Activated naive CD8-positive, alpha-beta T cell treated with anti-CD3 and anti-CD28 coated beads for 36 hours (primary cell): ENCODE results near the gene OR14J1. TPM values are rescaled to one million over a fixed set of nuclear protein-coding genes. Genes with fewer than 3 reads are reported as not detected.

Experiments
- DNase-seq: peaks from one replicate; pipeline ENCODE4 v3.0.0; 2021
- H3K27ac Mint-ChIP-seq: one replicate; pipeline ENCODE4 v1.8.0; 2022; ENCODE audit warnings: mild to moderate bottlenecking, moderate library complexity, mixed read lengths
- H3K27me3 Mint-ChIP-seq: one replicate; pipeline ENCODE4 v1.8.0; 2022; ENCODE audit warnings: mild to moderate bottlenecking, mixed read lengths
- H3K36me3 Mint-ChIP-seq: one replicate; pipeline ENCODE4 v1.8.0; 2021; ENCODE audit warnings: mild to moderate bottlenecking, mixed read lengths
- H3K4me1 Mint-ChIP-seq: one replicate; pipeline ENCODE4 v1.8.0; 2021; ENCODE audit warnings: mixed read lengths
- H3K4me3 Mint-ChIP-seq: one replicate; pipeline ENCODE4 v1.8.0; 2022; ENCODE audit warnings: mild to moderate bottlenecking, moderate library complexity, mixed read lengths
- H3K9me3 Mint-ChIP-seq: one replicate; pipeline ENCODE4 v1.8.0; 2022; ENCODE audit warnings: mixed read lengths
- total RNA-seq, 2 experiments: library from RNA; stranded (reverse); gene quantifications; one replicate each; pipeline ENCODE4 v1.2.3, GENCODE V29; 2021

Gene OR14J1
- total RNA-seq, 2 experiments from 2014 or later, result not detected

DNA sequence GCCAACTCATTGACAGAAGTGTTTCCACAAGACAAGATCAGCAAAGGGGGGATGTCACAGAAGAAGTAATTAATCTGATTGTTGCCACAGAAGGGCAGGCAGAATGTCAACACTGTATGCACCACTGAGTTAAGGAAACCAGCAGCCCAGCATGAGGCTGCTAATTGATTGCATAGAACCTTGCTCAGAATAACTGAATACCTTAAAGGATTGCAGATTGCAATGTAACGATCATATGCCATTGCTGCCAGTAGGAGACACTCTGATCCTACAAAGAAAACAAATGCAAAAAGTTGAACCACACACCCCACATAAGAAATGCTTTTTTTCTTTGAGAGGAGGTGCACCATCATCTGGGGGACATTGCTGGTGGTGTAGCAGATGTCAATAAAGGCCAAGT is 54.1 kb downstream of the OR14J1 start:
- H3K4me1 Mint-ChIP-seq, result no peaks in the 10 kb centered on the region
- DNase-seq, result no peak
- no peak overlapping the region for H3K4me3 Mint-ChIP-seq
- H3K27ac Mint-ChIP-seq, result no peak overlapping the region
- peaks cover 47% of the 10 kb centered on the region for H3K27me3 Mint-ChIP-seq
- H3K36me3 Mint-ChIP-seq, result no peaks in the 10 kb centered on the region
- peaks cover 12% of the 10 kb centered on the region for H3K9me3 Mint-ChIP-seq

Other genes starting within 250 kb of the OR14J1 start
- not detected for gene OR2B3, start 214.4 kb upstream of the OR14J1 start, total RNA-seq
- gene OR2J1, start 202.2 kb upstream of the OR14J1 start, total RNA-seq, result not detected
- not detected for gene OR2J3, start 193.6 kb upstream of the OR14J1 start, total RNA-seq
- gene OR2J2, start 130.8 kb upstream of the OR14J1 start, total RNA-seq, result not detected
- not detected for gene OR5V1, start 67.2 kb downstream of the OR14J1 start, total RNA-seq
- not detected for gene OR12D3, start 73.6 kb downstream of the OR14J1 start, total RNA-seq
- not detected for gene OR12D2, start 93.9 kb downstream of the OR14J1 start, total RNA-seq
- gene OR12D1, start 113.2 kb downstream of the OR14J1 start, total RNA-seq, result not detected
- gene OR10C1, start 137.6 kb downstream of the OR14J1 start, total RNA-seq, result not detected
- gene OR11A1, start 155.4 kb downstream of the OR14J1 start, total RNA-seq, result not detected
- gene OR2H1, start 155.5 kb downstream of the OR14J1 start, total RNA-seq, result not detected
- not detected for gene MAS1L, start 186.3 kb downstream of the OR14J1 start, total RNA-seq